Fibroblast of lung (primary cell): Measurements from ENCODE around the gene KCNK17. TPM values are rescaled to one million over a fixed set of nuclear protein-coding genes. Genes with fewer than 3 reads are reported as not detected.

Experiments used
- DNase-seq, 2 donors: peaks; one replicate each; pipeline versions ENCODE4 v3.0.0 to v3.0.0-alpha.2; 2010; ENCODE audit warnings: low read depth in 2 of 2
- H2AFZ ChIP-seq: 2 replicates; pipeline ENCODE4 v1.5.1; 2012; ENCODE audit warnings: low read length, control low read depth, inconsistent platforms
- H3K27ac ChIP-seq: 2 replicates; pipeline ENCODE4 v1.5.1; 2011; ENCODE audit warnings: low read length, control low read depth; ENCODE audit not compliant: insufficient read depth
- H3K27me3 ChIP-seq: 2 replicates; pipeline ENCODE4 v1.5.1; 2011; ENCODE audit warnings: mild to moderate bottlenecking, low read length; ENCODE audit not compliant: control insufficient read depth, insufficient read depth
- H3K36me3 ChIP-seq: 2 replicates; pipeline ENCODE4 v1.5.1; 2011; ENCODE audit warnings: low read length; ENCODE audit not compliant: control insufficient read depth, insufficient read depth
- H3K4me1 ChIP-seq: 2 replicates; pipeline ENCODE4 v1.5.1; 2011; ENCODE audit warnings: low read length; ENCODE audit not compliant: control insufficient read depth, insufficient read depth; ENCODE audit errors: extremely low read depth
- H3K4me2 ChIP-seq: 2 replicates; pipeline ENCODE4 v1.5.1; 2011; ENCODE audit warnings: low read length, control low read depth; ENCODE audit not compliant: insufficient read depth; ENCODE audit errors: extremely low read depth
- H3K4me3 ChIP-seq, 4 experiments: fragments of 200-600 bp in 1 of 4; sonication (generic) in 1 of 4; replicated peaks in 1 of 4; 2 replicates each; pipeline ENCODE4 v1.5.1; 2011 to 2016; ENCODE audit warnings: low read length in 4 of 4, low read depth in 3 of 4, mild to moderate bottlenecking in 3 of 4, control low read depth in 2 of 4, inconsistent platforms in 1 of 4, mixed read lengths in 1 of 4; ENCODE audit not compliant: insufficient read depth in 1 of 4; ENCODE audit errors: control extremely low read depth in 1 of 4
- H3K79me2 ChIP-seq: 2 replicates; pipeline ENCODE4 v1.5.1; 2012; ENCODE audit warnings: mild to moderate bottlenecking, low read length, inconsistent platforms; ENCODE audit not compliant: control insufficient read depth, insufficient read depth
- H3K9ac ChIP-seq: 2 replicates; pipeline ENCODE4 v1.5.1; 2011; ENCODE audit warnings: mild to moderate bottlenecking, low read length, control low read depth; ENCODE audit not compliant: insufficient read depth
- H3K9me3 ChIP-seq: 2 replicates; pipeline ENCODE4 v1.5.1; 2012; ENCODE audit warnings: low read depth, low read length; ENCODE audit not compliant: control insufficient read depth, insufficient read depth
- H4K20me1 ChIP-seq: 2 replicates; pipeline ENCODE4 v1.5.1; 2011; ENCODE audit warnings: low read length; ENCODE audit not compliant: control insufficient read depth, insufficient read depth; ENCODE audit errors: extremely low read depth
- EZH2 ChIP-seq: IDR thresholded peaks from 2 replicates; pipeline ENCODE4 v1.5.1; 2012; ENCODE audit warnings: low read length, control low read depth, mild to moderate bottlenecking; ENCODE audit errors: missing control alignments
- polyA plus RNA-seq, 2 donors: library from polyadenylated mRNA; depleted of rRNA in 1 of 2; stranded (reverse) in 1 of 2; unstranded in 1 of 2; fragments of >200 nt; gene quantifications; 2 replicates each; pipeline ENCODE4 v1.2.1, GENCODE V29; 2011 to 2012; ENCODE audit warnings: missing spikeins in 1 of 2
- total RNA-seq: library from RNA; depleted of rRNA; stranded (reverse); fragments of >200 nt; gene quantifications from 2 replicates; pipeline ENCODE4 v1.2.1, GENCODE V29; 2014
- TF ChIP-seq, protein P1 (sequence below), 2 donors: IDR thresholded peaks in 1 of 2; conservative IDR thresholded peaks in 1 of 2; 1 replicate in 1 of 2; 2 replicates in 1 of 2; pipeline ENCODE4 v1.5.1; 2011 to 2012; ENCODE audit warnings: low read length in 2 of 2, control low read depth in 1 of 2, inconsistent platforms in 1 of 2, low read depth in 1 of 2, mild to moderate bottlenecking in 1 of 2

Gene KCNK17
- total and polyA plus RNA-seq, 2 donors (not counting 1 experiment from before 2014, with no cell fraction given): not detected

DNA sequence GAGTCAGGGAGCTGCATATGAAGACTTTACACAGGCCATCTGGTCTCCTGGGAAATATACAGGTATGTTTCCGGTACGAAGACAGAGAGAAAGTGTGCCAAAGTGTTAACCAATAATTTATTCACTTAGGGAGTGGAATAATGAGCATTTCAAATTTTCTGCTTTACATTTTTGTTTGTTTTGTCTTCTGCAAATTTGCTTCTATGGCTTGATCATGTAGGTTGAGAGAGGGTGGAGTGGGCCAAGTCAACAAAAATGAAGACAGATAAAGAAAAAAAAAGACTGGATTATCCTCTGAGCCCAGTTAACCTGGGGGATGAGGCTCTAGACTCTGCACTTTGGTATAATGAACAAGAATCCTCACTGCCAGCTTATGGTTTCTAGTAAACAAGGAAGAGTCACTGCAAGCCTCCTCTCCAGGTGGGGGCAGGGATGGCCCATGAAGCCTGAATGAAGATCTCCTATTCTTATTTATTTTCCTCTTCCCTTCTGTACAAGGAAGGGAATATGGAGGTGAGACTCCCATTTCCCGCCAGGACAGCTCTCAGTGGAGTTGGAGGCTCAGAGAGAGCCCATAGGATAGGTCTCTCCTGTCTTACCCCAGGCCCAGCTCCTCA is 37.7 kb downstream of the KCNK17 start:
- Histone ChIP-seq H3K4me3 (no peak overlapping the region), H3K27ac (no peak overlapping the region), H3K9me3 (no peaks in the 10 kb centered on the region), H3K36me3 (no peaks in the 10 kb centered on the region), H3K4me2 (no peak overlapping the region), H3K4me1 (no peaks in the 10 kb centered on the region), H3K27me3 (no peaks in the 10 kb centered on the region), H3K9ac (no peak overlapping the region), H2AFZ (no peak overlapping the region), H4K20me1 (no peaks in the 10 kb centered on the region), H3K79me2 (no peaks in the 10 kb centered on the region)
- TF ChIP-seq, protein P1, sequence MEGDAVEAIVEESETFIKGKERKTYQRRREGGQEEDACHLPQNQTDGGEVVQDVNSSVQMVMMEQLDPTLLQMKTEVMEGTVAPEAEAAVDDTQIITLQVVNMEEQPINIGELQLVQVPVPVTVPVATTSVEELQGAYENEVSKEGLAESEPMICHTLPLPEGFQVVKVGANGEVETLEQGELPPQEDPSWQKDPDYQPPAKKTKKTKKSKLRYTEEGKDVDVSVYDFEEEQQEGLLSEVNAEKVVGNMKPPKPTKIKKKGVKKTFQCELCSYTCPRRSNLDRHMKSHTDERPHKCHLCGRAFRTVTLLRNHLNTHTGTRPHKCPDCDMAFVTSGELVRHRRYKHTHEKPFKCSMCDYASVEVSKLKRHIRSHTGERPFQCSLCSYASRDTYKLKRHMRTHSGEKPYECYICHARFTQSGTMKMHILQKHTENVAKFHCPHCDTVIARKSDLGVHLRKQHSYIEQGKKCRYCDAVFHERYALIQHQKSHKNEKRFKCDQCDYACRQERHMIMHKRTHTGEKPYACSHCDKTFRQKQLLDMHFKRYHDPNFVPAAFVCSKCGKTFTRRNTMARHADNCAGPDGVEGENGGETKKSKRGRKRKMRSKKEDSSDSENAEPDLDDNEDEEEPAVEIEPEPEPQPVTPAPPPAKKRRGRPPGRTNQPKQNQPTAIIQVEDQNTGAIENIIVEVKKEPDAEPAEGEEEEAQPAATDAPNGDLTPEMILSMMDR (conservative IDR thresholded peaks at IDR 0.05 in 1 of 2, IDR thresholded peaks at IDR 0.05 in 1 of 2; ENCODE audit: low read depth in 1 of 2, low read length in 2 of 2): no peak
- no peak for TF ChIP-seq EZH2
- DNase-seq: no peak

DNA sequence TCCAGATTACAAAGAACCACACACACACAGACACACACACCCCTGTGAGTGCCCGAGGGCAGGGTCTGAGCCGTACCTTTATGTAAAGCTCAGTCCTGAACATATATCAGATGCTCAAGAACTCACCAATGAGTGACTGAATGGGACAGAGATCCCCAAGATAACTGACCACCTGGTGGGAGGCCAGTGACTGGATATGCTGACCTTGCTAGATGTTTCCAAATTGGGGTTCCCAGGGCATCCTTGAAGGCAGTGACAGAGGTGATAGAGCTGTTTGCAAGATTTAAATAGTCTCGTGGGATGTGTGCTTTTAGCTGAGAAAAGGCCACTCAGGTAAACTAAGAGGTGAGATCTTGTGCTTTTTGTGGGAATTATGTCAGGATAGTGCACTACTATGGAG is 39.3 kb downstream of the KCNK17 start:
- TF ChIP-seq, protein P1 (conservative IDR thresholded peaks at IDR 0.05 in 1 of 2, IDR thresholded peaks at IDR 0.05 in 1 of 2; ENCODE audit: low read depth in 1 of 2, low read length in 2 of 2): no peak
- no peak for TF ChIP-seq EZH2
- DNase-seq: no peak
- Histone ChIP-seq H3K79me2 (no peaks in the 10 kb centered on the region), H3K4me3 (no peak overlapping the region), H3K4me2 (no peak overlapping the region), H4K20me1 (no peaks in the 10 kb centered on the region), H3K27ac (no peak overlapping the region), H3K27me3 (no peaks in the 10 kb centered on the region), H3K9me3 (no peaks in the 10 kb centered on the region), H2AFZ (no peak overlapping the region), H3K9ac (no peak overlapping the region), H3K36me3 (no peaks in the 10 kb centered on the region), H3K4me1 (no peaks in the 10 kb centered on the region)

DNA sequence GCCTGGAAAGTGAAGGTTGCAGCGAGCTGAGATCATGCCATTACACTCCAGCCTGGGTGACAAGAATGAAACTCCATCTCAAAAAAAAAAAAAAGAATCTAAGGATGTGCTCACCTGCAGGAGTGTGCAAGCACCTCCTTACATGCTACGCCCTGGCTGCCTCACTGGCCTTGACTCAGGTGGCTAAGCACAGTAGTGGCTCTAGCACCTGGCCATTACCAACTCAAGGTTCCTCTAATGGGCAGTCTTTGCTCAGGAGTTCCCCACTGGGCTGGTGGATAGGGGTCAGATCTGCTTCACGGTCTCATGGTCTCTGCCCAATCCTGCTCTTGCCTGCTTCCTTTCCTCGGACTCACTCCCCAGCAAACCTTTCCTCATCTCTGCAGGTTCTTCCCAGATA is 39.7 kb downstream of the KCNK17 start:
- Histone ChIP-seq H3K9ac (no peak overlapping the region), H2AFZ (no peak overlapping the region), H3K36me3 (no peaks in the 10 kb centered on the region), H3K27me3 (no peaks in the 10 kb centered on the region), H3K79me2 (no peaks in the 10 kb centered on the region), H3K27ac (no peak overlapping the region), H3K9me3 (no peaks in the 10 kb centered on the region), H3K4me2 (no peak overlapping the region), H3K4me3 (no peak overlapping the region), H3K4me1 (no peaks in the 10 kb centered on the region), H4K20me1 (no peaks in the 10 kb centered on the region)
- TF ChIP-seq, protein P1 (conservative IDR thresholded peaks at IDR 0.05 in 1 of 2, IDR thresholded peaks at IDR 0.05 in 1 of 2; ENCODE audit: low read depth in 1 of 2, low read length in 2 of 2): no peak
- TF ChIP-seq EZH2: no peak
- DNase-seq: no peak
